HPDE6-E6E7 (cell line): ENCODE measurements around the gene CSH2.
"Not testable (repeated sequence)": the region's sequence is repeated elsewhere in the genome, so short reads cannot be mapped to it uniquely, and the experiment has no call there.

Experiments used
- DNase-seq: peaks from one replicate; pipeline ENCODE4 v3.0.0; 2011; ENCODE audit warnings: missing footprints; ENCODE audit errors: extremely low spot score

The CSH2 gene

DNA sequence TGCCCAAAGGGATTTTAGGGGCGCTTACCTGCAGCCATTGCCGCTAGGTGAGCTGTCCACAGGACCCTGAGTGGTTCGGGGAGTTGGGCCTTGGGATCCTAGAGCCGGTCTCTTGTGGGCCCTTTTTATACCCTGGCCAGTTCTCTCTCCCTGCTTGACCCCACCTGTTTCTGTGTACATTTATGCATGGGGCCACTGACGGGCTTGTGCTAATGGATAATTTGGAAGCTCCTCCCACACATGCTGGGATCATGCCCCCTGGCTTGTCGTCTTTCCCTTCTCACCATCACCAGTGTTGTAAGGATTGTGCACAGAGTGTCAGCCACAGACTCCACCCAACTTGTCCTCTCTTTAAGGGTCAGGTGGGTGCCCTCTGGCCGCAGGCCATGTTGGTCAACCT, at the start of gene CSH2:
Gene CSH2 (minus strand): TSS at position 101 of the 400 bp plus-strand sequence. CDS start 63 bp downstream, at position 38.
- DNase-seq = not testable (repeated sequence)

DNA sequence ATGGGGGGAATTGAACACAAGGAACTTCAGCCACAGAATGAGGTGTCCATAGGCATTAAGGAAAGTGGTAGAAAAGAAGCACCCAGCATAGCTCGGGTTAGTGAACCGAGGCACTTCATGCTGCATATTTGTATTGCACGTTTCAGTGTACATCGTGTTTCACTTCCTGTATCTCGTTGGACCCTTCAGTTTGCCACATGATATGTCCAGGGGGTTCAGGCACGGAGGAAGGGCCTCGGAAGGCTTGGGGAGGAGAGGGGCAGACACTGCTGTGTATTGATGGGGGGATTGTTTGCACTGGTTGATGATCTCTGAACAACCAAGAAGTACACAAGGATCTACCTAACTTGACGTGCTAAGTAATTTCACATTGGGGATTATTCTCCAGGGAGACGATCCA, 48.9 kb upstream of the CSH2 start:
- not testable (repeated sequence) for DNase-seq

DNA sequence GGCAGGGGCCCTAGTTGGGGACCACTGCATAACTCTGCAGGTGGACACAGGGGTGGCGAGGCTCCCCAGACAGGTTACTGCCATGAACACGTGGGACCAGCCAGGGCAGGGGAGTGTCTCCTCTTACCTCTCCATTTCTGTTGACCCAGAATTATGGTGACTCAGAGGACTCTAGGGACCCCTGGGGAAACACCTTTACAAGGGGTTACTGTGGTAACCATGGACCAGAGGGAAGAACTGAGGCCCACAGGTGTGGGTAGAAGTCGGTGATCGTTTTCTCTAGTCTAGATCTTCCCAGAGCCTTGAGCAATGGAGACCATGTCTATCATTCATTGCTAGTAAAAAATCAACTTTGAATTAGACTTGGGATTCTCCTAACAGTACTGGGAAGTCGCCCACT, 47.3 kb upstream of the CSH2 start:
- not testable (repeated sequence) for DNase-seq

DNA sequence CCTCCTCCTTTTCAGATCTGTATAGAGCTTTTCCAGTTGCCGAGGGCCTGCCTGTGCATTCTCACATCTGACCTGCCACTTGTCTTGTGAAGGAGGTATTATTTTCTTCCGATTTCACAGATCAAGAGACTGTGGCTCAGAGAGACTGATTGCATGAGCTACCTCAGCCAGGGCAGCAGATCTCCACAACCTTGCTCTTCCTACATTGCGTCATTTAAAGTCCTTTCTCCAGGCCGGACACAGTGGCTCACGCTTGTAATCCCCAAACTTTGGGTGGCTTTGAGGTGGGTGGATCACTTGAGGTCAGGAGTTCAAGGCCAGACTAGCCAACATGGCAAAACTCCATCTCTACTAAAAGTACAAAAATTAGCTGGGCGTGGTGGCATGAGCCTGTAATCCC, 46.6 kb upstream of the CSH2 start:
- DNase-seq = not testable (repeated sequence)

DNA sequence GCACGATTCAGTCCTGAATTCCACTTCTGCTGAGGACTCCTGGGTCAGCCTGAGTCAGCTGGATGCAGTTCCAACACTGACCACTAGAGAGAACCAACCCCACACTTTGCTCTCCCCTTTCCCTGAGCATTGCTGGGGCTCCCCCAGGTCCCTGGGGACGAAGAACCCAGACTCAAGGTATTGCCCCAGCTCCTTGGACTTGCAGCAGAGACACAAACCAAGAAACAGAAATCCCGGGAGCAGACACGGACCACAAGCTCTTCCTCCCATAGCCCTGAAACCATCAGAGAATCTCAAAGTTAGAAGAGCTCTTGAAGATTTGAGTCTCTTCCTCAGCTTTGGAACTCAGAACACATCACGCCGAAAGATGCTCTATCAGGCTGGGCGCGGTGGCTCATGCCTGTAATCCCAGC, 45.8 kb upstream of the CSH2 start:
- peak; percentile 82 for DNase-seq

DNA sequence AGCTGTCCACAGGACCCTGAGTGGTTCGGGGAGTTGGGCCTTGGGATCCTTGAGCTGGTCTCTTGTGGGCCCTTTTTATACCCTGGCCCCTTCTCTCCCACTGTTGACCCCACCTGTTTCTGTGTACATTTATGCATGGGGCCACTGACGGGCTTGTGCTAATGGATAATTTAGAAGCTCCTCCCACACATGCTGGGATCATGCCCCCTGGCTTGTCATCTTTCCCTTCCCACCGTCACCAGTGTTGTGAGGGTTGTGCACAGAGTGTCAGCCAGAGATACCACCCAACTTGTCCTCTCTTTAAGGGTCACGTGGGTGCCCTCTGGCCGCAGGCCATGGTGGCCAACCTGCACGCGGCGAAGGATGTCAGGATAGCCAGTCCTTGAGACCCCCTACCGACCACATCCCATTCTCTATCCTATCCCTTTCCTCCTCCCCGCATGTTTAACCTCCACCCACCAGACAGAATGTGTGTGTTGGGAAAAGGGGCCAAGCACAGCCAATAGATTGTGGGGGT, 45.4 kb upstream of the CSH2 start, which contains the start of gene GH1:
Gene GH1 (minus strand): TSS at position 51 of the 517 bp plus-strand sequence. CDS start 63 bp downstream, outside the sequence.
- DNase-seq = not testable (repeated sequence)

DNA sequence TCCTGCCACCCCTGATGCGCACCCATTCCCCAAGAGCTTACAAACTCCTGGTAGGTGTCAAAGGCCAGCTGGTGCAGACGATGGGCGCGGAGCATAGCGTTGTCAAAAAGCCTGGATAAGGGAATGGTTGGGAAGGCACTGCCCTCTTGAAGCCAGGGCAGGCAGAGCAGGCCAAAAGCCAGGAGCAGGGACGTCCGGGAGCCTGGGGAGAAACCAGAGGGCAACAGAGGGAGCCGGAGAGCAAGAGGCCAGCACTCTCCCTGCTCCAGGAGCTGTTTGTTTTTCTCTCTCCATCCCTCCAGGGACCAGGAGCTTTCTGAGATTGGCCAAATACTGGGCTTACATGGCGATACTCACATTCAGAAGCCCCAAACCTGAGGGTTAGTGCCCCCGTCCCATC, 44.8 kb upstream of the CSH2 start:
- DNase-seq = no peak

DNA sequence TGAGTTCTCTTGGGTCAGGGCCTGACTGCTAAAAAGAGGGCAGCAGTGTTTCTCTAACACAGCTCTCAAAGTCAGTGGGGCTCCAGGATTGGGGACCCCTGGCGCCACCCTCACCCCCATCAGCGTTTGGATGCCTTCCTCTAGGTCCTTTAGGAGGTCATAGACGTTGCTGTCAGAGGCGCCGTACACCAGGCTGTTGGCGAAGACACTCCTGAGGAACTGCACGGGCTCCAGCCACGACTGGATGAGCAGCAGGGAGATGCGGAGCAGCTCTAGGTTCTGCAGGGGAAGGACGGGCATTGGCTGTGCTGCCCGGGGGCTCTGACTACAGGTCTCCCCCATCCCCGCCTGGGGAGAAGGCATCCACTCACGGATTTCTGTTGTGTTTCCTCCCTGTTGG, 44.2 kb upstream of the CSH2 start:
- no peak for DNase-seq

DNA sequence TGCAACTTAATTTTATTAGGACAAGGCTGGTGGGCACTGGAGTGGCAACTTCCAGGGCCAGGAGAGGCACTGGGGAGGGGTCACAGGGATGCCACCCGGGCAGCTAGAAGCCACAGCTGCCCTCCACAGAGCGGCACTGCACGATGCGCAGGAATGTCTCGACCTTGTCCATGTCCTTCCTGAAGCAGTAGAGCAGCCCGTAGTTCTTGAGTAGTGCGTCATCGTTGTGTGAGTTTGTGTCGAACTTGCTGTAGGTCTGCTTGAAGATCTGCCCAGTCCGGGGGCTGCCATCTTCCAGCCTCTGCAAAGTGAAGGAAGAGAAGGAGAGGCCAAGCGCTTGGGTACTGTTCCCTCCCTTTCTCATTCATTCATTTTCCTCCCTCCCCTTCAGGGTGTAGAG, 43.7 kb upstream of the CSH2 start:
- not testable (repeated sequence) for DNase-seq

DNA sequence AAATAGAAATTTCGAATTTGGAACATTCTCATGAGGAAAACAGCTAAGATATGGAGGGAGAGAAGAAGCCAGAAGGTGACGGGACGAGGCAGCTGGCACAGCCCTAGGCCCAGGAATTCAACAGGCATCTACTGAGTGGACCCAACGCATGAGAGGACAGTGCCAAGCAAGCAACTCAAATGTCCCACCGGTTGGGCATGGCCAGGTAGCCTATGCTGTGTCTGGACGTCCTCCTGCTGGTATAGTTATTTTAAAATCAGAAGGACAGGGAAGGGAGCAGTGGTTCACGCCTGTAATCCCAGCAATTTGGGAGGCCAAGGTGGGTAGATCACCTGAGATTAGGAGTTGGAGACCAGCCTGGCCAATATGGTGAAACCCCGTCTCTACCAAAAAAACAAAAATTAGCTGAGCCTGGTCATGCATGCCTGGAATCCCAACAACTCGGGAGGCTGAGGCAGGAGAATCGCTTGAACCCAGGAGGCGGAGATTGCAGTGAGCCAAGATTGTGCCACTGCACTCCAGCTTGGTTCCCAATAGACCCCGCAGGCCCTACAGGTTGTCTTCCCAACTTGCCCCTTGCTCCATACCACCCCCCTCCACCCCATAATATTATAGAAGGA, 43.2 kb upstream of the CSH2 start:
- DNase-seq = no peak

DNA sequence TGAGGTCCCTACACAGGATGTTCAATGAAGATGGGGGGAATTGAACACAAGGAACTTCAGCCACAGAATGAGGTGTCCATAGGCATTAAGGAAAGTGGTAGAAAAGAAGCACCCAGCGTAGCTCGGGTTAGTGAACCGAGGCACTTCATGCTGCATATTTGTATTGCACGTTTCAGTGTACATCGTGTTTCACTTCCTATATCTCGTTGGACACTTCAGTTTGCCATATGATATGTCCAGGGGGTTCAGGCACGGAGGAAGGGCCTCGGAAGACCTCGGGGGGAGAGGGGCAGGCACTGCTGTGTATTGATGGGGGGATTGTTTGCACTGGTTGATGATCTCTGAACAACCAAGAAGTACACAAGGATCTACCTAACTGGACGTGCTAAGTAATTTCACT, 42.3 kb upstream of the CSH2 start:
- DNase-seq = not testable (repeated sequence)

DNA sequence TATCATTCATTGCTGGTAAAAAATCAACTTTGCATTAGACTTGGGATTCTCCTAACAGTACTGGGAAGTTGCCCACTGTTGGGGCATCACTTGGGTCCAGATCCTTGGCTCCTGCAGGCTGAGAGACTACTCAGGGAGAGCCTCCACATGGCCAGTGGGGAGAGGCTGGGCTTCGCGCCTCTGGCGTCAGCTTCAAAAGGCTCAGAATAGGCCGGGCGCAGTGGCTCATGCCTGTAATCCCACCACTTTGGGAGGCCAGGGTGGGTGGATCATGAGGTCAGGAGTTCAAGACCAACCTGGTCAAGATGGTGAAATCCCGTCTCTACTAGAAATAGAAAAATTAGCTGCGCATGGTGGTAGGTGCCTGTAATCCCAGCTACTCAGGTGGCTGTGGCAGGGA, 41.0 kb upstream of the CSH2 start:
- no peak for DNase-seq

DNA sequence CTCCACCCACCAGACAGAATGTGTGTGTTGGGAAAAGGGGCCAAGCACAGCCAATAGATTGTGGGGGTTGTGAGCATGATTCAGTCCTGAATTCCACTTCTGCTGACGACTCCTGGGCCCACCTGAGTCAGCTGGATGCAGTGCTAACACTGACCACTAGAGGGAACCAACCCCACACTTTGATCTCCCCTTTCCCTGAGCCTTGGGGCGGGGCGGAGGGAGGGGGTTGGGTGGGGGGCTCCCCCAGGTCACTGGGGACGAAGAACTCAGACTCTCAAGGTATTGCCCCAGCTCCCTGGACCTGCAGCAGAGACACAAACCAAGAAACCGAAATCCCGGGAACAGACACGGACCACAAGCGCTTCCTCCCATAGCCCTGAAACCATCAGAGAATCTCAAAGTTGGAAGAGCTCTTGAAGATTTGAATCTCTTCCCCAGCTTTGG, 38.2 kb upstream of the CSH2 start:
- DNase-seq = peak; percentile 29

DNA sequence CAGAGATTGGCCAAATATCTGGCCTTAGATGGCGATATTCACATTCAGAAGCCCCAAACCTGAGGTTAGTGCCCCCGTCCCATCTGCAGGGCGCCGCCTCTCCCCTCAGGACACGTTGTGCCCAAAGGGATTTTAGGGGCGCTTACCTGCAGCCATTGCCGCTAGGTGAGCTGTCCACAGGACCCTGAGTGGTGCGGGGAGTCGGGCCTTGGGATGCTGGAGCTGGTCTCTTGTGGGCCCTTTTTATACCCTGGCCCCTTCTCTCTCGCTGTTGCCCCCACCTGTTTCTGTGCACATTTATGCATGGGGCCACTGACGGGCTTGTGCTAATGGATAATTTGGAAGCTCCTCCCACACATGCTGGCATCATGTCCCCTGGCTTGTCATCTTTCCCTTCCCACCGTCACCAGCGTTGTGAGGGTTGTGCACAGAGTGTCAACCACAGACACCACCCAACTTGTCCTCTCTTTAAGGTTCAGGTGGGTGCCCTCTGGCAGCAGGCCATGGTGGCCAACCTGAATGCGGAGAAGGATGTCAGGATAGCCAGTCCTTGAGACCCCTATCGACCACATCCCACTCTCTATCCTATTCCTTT, 37.7 kb upstream of the CSH2 start, which contains the start of gene CSHL1:
Gene CSHL1 (minus strand): TSS at position 218 of the 595 bp plus-strand sequence. CDS start 62 bp downstream, at position 156.
- no peak for DNase-seq

DNA sequence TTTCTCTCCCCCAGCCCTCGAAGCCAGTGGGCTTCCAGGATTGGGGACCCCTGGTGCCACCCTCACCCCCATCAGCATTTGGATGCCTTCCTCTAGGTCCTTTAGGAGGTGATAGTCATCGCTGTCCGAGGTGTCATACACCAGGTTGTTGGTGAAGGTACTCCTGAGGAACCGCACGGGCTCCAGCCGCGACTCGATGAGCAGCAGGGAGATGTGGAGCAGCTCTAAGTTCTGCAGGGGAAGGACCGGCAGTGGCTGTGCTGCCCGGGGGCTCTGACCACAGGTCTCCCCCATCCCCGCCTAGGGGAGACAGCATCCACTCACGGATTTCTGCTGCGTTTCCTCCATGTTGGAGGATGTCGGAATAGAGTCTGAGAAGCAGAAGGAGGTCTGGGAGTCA, 36.6 kb upstream of the CSH2 start:
- no peak for DNase-seq

DNA sequence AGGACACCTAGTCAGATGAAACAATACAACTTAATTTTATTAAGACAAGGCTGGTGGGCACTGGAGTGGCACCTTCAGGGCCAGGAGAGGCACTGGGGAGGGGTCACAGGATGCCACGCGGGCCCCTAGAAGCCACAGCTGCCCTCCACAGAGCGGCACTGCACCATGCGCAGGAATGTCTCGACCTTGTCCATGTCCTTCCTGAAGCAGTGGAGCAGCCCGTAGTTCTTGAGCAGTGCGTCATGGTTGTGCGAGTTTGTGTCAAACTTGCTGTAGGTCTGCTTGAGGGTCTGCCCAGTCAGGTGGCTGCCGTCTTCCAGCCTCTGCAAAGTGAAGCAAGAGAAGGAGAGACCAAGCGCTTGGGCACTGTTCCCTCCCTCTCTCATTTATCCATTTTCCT, 36.1 kb upstream of the CSH2 start:
- not testable (repeated sequence) for DNase-seq

DNA sequence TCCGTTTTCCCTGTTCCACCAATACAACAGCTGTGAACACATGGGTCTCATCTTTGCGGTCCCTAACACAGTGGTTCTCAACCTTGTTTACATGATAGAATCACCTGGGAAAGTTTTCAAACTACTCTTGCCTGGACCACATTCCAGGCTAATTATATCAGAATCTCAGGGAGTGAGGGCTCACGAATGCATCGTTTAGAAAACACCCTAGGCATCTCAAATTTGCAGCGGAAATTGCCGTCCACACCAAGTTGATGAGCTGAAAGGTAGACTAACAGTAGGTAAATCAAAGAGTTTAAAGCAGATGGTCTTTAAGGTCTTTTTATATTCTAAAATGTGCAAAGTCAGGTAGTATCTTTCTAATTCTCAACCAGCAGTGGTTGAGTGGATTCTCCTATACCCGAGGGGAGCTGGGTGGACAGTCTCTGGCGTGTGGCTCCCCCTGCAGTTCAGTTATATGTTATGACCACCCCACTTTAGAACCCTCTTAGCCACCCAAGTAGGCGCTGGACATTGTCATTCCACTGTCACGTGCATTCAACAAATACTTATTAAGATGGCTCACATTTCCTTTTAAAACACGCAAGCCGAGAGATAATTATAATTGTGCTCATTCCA, 33.8 kb upstream of the CSH2 start:
- not testable (repeated sequence) for DNase-seq

DNA sequence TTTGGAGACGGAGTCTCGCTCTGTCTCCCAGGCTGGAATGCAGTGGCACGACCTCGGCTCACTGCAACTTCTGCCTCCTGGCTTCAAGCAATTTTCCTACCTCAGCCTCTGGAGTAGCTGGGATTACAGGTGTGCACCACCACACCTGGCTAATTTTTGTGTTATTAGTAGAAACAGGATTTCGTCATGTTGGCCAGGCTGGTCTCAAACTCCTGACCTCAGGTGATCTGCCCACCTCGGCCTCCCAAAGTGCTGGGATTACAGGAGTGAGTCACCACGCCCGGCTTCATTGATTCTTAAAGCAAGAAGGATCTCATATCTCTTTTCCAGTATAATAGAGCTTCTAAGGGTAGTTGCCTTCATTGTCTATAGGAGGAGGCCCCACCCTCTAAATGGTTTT, 31.3 kb upstream of the CSH2 start:
- not testable (repeated sequence) for DNase-seq

DNA sequence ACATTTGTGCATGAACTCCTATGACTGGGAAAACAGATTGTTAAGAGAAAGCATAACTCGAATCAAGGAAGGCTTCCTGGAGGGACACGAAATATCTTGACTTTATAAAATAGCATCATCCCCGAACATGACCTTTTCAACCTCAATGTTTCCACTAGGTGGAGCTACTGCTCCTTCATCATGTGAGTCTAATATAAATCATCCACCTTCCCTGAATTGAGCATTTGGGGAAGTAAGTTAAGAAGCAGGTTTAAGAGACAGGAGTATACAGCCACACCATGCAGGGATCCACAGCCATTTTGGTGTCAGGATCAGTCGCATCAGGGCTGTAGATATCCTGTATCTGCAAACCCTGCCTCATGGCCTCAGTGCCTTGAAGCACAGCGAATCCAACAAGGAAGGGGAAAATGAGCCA, 30.3 kb upstream of the CSH2 start:
- DNase-seq = not testable (repeated sequence)

DNA sequence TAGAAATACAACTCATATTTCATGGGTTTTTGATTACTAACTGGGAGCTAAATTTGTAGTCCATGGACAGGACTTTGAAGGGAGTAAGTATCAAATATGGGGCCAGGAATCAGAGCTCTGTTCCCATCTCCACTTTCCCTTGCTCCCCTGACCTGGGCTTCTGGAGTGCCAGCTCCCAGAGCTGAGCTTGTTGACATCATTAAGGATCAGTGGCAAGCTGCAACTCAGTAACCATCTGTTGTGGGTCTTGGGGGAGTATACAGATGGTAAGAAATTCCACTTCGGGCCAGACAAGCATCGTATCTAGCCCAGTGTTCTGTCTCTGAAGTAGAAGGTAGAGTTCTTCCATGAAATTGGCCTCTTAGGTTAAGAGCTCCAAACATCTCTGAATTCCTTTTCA, 28.5 kb upstream of the CSH2 start:
- DNase-seq = not testable (repeated sequence)

DNA sequence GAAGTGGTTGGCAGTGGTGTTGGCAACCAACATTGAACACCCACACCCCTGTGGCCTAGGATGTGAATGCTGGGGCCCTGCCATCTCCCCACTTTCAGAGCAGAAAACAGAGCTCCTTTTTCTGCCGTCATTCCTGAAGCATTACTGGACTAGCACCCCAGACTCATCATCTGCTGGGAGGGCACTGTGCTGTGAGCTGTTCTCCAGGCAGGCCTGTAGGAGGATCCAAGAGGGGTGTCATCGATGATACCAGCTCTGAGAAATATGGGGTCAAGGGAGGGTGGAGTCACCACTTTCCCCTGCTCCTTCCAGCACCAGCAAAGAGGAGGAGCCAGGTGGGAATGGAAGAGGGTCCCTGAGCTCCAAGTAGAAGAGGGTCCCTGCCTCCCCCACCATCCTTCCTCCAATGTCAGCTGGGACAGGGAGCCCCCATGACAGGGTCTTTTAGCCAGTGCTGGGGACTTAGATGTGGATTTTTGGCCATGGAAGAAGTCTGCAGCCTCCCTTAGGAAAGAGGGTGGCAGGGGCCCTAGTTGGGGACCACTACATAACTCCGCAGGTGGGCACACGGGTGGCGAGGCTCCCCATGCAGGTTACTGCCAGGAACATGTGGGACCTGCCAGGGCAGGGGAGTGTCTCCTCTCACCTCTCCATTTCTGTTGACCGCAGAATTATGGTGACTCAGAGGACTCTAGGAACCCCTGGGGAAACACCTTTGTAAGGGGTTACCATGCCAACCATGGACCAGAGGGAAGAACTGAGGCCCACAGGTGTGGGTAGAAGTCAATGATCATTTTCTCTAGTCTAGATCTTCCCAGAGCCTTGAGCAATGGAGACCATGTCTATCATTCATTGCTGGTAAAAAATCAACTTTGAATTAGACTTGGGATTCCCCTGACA, 25.7 kb upstream of the CSH2 start:
- peak; percentile 47 for DNase-seq
